Sigmoid colon (tissue), 7 donors: Measurements from ENCODE around the gene IL21R. TPM values are rescaled to one million over a fixed set of nuclear protein-coding genes. Genes with fewer than 3 reads are reported as not detected.

Source experiments
- DNase-seq: peaks from one replicate; pipeline ENCODE4 v3.0.0-alpha.2; 2019
- H3K27ac ChIP-seq, 4 donors: fragments of 200-600 bp; sonication (generic); one replicate each; pipeline ENCODE4 v1.5.1; 2016 to 2019; ENCODE audit warnings: mild to moderate bottlenecking in 1 of 4
- H3K27me3 ChIP-seq, 3 donors: fragments of 200-600 bp; sonication (generic); one replicate each; pipeline ENCODE4 v1.5.1; 2019; ENCODE audit warnings: mild to moderate bottlenecking in 1 of 3
- H3K36me3 ChIP-seq, 4 donors: fragments of 200-600 bp; sonication (generic); one replicate each; pipeline ENCODE4 v1.5.1; 2016 to 2019
- H3K4me1 ChIP-seq, 4 donors: fragments of 200-600 bp; sonication (generic); one replicate each; pipeline ENCODE4 v1.5.1; 2017 to 2019
- H3K4me3 ChIP-seq, 4 donors: fragments of 200-600 bp; sonication (generic); one replicate each; pipeline ENCODE4 v1.5.1; 2017 to 2019; ENCODE audit warnings: mild to moderate bottlenecking in 2 of 4, moderate library complexity in 1 of 4
- H3K9me3 ChIP-seq, 4 donors: fragments of 200-600 bp in 3 of 4; sonication (generic) in 3 of 4; one replicate each; pipeline versions ENCODE4 v1.5.1 to v1.6.1; 2013 to 2019
- CTCF ChIP-seq, 4 experiments: fragments of 450-650 bp in 3 of 4; fragments of 200-600 bp in 1 of 4; IDR thresholded peaks; one replicate each; pipeline ENCODE4 v1.5.1; 2016 to 2019; ENCODE audit warnings: antibody characterized with exemption in 4 of 4, mild to moderate bottlenecking in 3 of 4, moderate library complexity in 2 of 4
- EP300 ChIP-seq, 4 donors: sonication (generic); formaldehyde crosslinking; IDR thresholded peaks; one replicate each; pipeline ENCODE4 v1.6.1; 2017; ENCODE audit warnings: antibody characterized with exemption in 4 of 4
- POLR2A ChIP-seq, 2 donors: fragments of 450-650 bp; IDR thresholded peaks; one replicate each; pipeline ENCODE4 v1.6.1; 2016; ENCODE audit warnings: antibody characterized with exemption in 2 of 2, mild to moderate bottlenecking in 2 of 2, moderate library complexity in 2 of 2
- POLR2AphosphoS5 ChIP-seq, 4 donors: sonication (generic); formaldehyde crosslinking; IDR thresholded peaks; one replicate each; pipeline ENCODE4 v1.6.1; 2017; ENCODE audit warnings: antibody characterized with exemption in 4 of 4
- WGBS, 2 donors: extraction: QIAGEN DNeasy Blood & Tissue Kit; methylation state at CpG; one replicate each; pipeline ENCODE4 v1.1.7; 2013; 5-methylcytosine and 5-hydroxymethylcytosine counted together
- intact Hi-C: fragments of 100-400 bp; cut with DNase I; formaldehyde crosslinking; loops from one replicate; pipeline ENCODE4 v1.15.1; 2023
- polyA plus RNA-seq, 3 donors: library from polyadenylated mRNA; stranded (reverse); fragments of 200-250 nt; gene quantifications; one replicate each; pipeline ENCODE4 v1.2.3, GENCODE V29; 2013
- total RNA-seq, 4 donors: library from RNA; depleted of rRNA; stranded (reverse); fragments of >200 nt; gene quantifications; one replicate each; pipeline ENCODE4 v1.1.0, GENCODE V29; 2016
- donor health status: healthy with polysubstance abuse.
- donor health status: Bipolar disorder and iron deficiency.
- donor health status: healthy.

IL21R gene
- total and polyA plus RNA-seq, 7 donors = under 0.01 to 7.9 (median 0.27) TPM; not detected in 2

DNA sequence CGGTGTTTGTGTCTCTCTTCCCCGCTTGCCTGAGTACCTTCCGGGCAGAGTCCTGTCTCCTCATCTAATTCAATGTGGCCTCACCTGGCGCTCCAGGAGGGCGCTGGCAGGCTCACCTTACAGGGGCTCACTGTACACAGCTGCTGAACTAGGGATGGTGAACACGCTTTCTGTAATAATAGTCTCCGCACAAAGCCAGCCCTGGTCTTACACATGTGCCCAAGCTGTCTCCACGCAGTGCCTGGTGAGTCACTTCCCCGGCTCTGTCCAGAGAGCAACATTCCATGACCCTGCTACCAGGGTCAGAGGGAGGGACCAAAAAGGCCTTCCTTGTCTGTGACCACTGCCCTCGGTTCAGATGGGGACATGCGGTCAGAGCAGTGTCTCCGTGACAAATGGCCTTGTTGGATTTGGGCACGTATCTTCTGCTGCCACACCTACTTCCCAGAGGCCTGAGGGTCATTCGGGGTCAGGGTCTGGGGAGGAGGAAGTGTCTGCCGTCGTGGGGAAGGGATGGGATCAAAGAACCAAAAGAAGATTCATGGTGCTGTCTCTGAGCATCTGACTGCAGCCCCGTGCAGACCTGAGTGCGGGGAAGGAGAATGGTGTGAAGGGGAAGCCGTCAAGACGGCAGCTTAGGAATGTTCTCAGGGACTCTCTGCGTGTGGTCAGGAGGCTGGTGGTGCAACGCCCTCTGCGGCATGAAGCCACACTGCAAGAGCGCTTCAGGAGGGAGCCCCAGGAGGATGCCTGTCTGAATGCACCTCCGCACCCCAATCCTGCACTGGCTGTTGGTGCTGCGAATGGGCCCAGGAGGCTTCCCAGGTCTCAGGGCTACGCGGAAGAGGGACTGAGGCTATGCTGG is 68.8 kb downstream of the IL21R start:
- no peak for TF ChIP-seq EP300 (IDR thresholded peaks at IDR 0.05)
- TF ChIP-seq POLR2AphosphoS5 (IDR thresholded peaks at IDR 0.05) = no peak
- no peak for TF ChIP-seq POLR2A (IDR thresholded peaks at IDR 0.05)
- TF ChIP-seq CTCF (IDR thresholded peaks at IDR 0.05) = no peak
- Histone ChIP-seq H3K27me3 (no peaks in the 10 kb centered on the region), H3K36me3 (peaks cover 56 to 100% (median 79%) of the 10 kb centered on the region in 4 donors), H3K4me3 (no peak overlapping the region), H3K27ac (no peak overlapping the region), H3K4me1 (no peaks in the 10 kb centered on the region), H3K9me3 (no peaks in the 10 kb centered on the region)
- no peak for DNase-seq
- intact Hi-C loops = no loop called here
- 87 to 88% methylated on average over 28 of the region's 28 CpGs for WGBS, 2 donors

DNA sequence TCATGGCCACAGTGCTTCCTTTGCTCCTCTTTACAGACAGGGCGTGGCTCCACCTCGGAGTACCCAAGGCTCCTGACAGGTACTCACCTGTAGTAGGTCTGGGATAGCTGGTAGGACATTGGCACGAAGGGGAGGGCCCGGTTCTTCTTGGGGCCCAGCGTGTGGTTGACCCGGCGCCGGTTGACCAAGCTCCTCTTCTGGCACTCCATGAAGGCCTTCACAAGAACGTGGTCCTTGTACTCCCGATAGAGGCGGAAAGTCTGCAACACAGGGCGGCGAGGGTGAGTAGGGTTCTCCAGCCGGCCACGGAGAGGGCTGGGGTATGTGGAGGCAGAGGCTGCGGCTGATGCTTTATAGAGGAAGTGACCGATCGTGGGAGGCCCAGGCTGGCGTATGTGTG is 69.7 kb downstream of the IL21R start:
- no peaks in the 10 kb centered on the region for H3K9me3 ChIP-seq
- H3K4me3 ChIP-seq = no peak overlapping the region
- TF ChIP-seq POLR2A (IDR thresholded peaks at IDR 0.05) = no peak
- no peak for TF ChIP-seq EP300 (IDR thresholded peaks at IDR 0.05)
- TF ChIP-seq CTCF (IDR thresholded peaks at IDR 0.05) = no peak
- TF ChIP-seq POLR2AphosphoS5 (IDR thresholded peaks at IDR 0.05) = no peak
- intact Hi-C loops = no loop called here
- WGBS, 2 donors = 95% methylated on average over 19 of the region's 19 CpGs
- no peaks in the 10 kb centered on the region for H3K27me3 ChIP-seq
- H3K36me3 ChIP-seq = peaks cover 63 to 100% (median 81%) of the 10 kb centered on the region in 4 donors
- no peaks in the 10 kb centered on the region for H3K4me1 ChIP-seq
- DNase-seq = no peak
- H3K27ac ChIP-seq = no peak overlapping the region

DNA sequence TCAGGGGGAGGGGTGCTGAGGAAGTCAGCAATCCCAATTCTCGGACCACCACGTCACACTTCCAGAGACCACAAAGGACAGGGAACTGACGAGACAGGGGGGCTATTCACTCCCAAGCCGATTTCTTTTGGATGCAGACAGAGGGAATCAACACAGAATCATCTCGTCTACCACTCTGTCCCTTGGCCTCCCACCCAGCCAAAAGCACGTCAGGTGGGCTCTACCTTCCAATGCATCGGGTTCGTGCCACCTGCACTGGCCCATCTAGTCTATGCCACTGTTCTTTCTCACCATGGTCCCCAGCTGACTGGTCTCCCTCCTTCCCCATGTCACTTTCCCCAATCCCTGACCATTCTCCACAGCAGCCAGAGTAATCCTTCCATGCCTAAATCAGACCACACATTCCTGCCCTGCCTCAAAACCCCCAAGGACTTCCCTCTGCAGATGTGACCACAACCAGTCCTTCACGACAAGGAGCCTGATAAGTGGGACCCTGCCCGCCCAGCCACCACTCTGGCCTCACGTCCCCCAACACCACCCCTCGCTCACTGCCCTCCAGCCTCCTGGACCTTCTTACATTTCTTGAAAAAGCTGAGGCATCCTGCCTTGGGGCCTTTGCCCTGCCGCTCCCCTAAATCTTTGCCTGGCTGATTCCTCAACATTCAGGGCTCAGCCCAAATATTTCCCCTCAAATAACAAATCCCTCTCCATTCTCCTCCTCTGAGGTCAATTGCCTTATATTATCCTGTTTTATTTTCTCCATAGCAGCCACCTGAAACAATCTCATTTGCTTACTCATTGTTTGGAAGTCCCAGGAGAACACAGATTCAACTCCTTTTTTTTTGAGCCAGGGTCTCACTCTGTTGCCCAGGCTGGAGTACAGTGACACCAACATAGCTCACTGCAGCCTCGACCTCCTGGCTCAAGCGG is 70.4 kb downstream of the IL21R start:
- Histone ChIP-seq H3K4me1 (no peaks in the 10 kb centered on the region), H3K27ac (no peak overlapping the region), H3K27me3 (no peaks in the 10 kb centered on the region), H3K9me3 (no peaks in the 10 kb centered on the region), H3K36me3 (peaks cover 66 to 100% (median 83%) of the 10 kb centered on the region in 4 donors), H3K4me3 (no peak overlapping the region)
- WGBS, 2 donors = 96% methylated on average over 15 of the region's 15 CpGs
- DNase-seq = no peak
- intact Hi-C loops = no loop called here
- no peak for TF ChIP-seq POLR2A (IDR thresholded peaks at IDR 0.05)
- TF ChIP-seq EP300 (IDR thresholded peaks at IDR 0.05) = no peak
- no peak for TF ChIP-seq POLR2AphosphoS5 (IDR thresholded peaks at IDR 0.05)
- TF ChIP-seq CTCF (IDR thresholded peaks at IDR 0.05) = no peak

- H3K4me3 ChIP-seq = no peak overlapping the region
- no peak overlapping the region for H3K27ac ChIP-seq
- no peaks in the 10 kb centered on the region for H3K27me3 ChIP-seq
- no peaks in the 10 kb centered on the region for H3K9me3 ChIP-seq
- H3K4me1 ChIP-seq = no peaks in the 10 kb centered on the region
- 97 to 98% methylated on average over 9 of the region's 9 CpGs for WGBS, 2 donors
- TF ChIP-seq POLR2AphosphoS5 (IDR thresholded peaks at IDR 0.05) (no peak), POLR2A (IDR thresholded peaks at IDR 0.05) (no peak), EP300 (IDR thresholded peaks at IDR 0.05) (no peak), CTCF (IDR thresholded peaks at IDR 0.05) (no peak)
- no peak for DNase-seq
- intact Hi-C loops = no loop called here
- peaks cover 71 to 100% (median 84%) of the 10 kb centered on the region in 4 donors for H3K36me3 ChIP-seq
These were observed 71.3 kb downstream of the IL21R start for GRCh38 chr16:27473101-27473900.
